Superior temporal gyrus (tissue), 1 donor: ENCODE results near the gene SELL.
"Not testable (repeated sequence)": the region's sequence is repeated elsewhere in the genome, so short reads cannot be mapped to it uniquely, and the experiment has no call there.

Experiments used
- DNase-seq: peaks from one replicate; pipeline ENCODE4 v3.0.0-alpha.2; 2016; ENCODE audit errors: extremely low spot score

Gene SELL

DNA sequence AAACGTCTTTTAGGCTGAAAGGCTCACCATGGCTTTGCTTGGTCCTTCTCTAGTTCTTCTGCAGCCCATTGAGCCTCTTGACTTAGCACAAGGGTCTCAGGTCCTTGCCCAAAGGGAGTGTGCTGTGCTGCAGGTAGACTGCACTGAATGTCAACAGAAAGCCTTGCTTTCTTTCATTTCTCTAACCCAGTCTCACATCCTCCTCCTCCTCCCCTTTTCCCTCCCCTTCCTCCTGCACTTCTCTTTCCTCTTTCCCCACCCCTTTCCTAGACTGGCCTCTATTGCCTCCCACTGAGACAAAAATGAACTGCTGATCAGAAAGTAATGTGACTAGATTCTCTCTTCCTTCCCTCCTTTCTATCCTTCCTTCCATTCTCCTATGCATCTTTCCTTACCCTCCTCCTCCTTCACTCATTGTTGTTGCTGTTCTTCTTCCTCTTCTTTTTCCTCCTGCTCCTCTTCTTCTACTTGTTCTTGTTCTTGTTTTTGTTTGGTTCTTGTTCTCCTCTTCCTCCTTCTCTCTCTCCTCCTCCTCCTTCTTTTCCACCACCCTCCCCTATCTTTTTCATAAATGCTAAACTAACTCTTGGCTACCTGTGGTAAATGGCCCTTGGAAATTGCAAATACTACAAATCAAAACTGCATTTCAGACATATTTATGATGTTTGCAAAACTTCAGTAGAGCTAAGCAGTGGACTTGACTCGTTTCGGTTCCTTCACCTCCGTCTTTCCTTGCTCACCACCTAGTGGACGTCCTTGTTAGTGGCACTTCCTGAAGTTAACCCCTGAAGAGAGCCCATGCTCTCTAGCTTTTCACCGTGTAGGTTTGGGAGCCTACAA lies at the start of gene SELL:
SELL (minus strand) TSS at position 152 of the 840 bp plus-strand sequence; CDS start at position 30, 122 bp downstream.
- DNase-seq: peak; percentile 83

DNA sequence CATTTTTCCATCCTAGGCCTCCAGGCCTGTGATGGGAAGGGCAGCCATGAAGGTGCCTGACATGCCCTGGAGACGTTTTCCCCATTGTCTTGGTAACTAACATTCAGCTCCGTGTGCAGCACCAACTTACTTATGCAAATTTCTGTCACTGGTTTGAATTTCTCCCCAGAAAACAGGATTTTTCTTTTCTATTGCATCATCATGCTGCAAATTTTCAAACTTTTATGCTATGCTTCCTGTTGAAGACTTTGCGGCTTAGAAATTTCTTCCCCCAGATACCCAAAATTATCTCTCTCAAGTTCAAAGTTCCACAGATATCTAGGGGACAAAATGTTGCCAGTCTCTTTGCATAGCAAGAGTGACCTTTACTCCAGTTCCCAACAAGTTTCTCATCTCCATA lies 47.6 kb upstream of the SELL start:
- no peak for DNase-seq

DNA sequence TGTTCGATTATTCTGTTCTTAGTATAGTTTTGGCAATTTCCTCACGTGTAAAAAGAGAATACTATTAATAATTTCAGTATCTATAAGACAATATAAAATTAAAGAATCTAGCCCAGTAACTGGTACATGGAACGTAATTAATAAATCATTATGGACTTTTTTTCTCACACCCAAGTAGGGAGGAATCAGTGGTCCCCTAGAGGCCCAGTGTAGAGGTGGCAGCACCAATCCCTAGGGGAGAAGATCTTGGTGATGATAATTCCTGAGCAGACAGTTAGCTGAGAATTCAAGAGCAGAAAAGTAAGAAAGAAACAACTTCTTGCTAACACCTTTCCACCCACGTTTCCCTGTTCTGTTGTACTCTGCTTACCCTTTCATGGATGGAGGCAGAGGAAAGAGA lies 42.1 kb upstream of the SELL start:
- no peak for DNase-seq

DNA sequence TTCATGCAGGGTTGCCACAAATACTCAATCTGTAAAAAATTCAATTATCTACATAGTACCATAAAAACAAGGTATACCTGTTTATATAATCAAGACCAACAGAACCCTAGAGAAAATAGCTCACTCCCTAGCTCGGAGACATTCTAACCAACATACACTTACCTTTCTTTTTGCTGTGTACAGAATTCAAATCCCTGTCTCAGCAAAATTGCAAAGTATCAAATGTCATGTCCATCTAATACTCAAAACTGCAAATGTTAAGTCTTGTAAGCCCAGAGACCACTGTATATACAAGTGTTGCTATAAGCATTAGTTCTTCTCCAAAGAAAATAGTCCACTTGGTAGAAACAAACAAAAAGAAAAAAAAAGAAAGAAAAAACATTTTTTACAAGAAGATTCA lies 38.6 kb upstream of the SELL start:
- no peak for DNase-seq

DNA sequence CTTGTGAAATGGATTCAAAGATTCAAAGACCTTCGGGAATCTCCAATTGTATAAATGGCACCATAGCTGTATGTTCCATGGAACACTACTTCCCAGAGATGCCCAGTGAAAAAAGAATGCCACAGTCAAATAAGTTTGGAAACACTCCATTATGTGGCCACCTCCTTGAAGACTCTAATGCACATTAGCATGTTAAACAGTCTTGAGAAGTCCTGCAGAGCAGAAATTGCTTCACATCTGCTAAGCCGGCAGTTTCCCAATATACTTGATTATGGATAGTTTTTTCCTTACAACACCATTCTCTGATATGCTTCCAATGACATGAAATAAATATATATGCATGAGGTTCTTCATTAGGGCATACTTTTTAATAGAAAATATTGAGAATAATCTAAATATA lies 35.1 kb upstream of the SELL start:
- no peak for DNase-seq

DNA sequence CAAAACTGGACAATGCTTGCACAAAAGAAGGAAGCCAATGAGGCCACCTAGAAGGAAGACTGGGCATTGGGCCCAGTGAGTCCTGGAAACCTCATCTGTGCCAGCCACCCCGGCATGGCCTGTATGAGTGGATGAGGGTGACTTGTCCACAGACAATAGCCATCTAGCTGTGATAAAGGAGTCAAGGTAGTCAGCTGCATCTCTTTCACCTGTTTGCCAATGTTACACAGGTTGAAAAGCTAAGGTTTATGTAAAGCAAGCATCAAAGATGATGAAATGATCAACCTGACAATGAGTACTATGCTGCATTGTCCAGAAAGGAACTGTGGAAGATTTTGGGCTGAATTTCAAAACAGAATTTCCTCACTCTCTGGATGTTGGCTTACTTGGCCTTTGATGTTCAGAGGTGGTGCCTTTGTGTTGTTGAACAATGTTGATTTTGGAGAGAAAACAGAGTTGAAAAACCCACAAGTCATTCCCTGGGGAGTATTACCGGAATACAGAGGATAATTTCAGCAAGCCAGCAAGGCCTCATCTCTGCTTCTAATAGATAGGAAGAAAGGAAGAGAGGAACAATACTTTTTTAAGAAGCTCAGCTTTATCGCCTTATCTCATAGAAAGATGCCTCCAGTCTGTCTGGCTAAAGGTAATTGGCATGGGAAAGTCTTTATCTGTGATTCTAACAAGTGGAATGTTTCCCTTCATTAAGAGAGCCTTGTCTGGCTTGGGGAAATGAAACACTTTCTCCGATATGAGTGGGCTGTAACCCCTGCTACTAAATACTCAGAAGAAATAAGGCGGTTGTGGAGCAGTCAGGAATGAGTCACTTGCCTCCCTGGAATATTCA lies 33.8 kb upstream of the SELL start:
- no peak for DNase-seq

DNA sequence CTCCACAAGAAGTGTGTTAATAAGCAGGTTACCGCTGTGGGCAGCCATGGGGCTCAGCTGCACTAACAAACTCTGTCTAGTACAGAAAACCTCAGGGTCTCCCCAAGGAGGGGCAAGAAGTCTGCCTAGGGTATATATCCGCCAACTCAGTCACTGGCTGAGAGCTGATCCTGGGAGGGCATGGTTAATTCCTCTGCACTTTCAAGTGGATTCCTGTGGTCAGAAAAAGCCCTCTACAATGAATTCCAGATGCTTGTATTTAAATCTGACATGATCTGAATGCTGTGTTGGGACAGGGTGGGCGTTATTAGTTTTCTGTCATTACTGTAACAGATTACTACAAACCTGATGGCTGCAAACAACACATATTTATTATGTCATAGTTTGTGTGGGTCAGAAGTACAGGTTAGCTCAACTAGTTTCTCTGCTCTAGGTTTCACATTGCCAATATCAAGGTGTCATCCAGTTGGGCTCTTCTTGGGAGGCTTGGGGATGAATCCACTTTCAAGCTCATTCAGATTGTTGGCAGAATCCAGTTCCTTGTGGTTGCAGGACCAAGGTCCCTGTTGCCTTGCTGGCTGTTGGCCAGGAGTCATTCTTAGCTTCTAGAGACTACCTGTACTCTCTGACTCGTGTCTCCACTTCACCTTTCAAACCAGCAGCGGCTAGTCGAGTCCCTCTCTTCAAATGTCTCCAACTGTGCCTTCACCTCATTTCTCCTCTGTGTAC lies 30.4 kb upstream of the SELL start:
- no peak for DNase-seq

DNA sequence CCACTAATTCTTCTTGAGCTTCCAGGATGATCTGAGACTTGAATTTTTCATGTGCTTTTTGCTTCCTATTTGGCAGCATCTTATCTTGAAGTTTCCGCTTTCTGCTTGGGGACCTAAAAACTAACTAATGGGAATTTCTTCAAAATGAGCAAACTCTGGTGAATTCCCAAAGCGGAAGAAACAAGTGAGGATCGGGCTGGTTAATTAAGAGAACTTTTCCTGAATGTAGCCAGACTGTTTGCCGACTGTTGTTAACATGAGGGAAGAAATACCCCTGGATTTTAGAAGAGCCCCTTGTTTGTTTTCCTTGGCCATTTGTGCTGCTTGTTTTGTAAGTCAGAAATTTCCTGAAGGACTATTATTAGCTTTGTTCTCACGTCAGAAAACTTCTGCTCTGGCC lies 28.6 kb upstream of the SELL start:
- DNase-seq: no peak

DNA sequence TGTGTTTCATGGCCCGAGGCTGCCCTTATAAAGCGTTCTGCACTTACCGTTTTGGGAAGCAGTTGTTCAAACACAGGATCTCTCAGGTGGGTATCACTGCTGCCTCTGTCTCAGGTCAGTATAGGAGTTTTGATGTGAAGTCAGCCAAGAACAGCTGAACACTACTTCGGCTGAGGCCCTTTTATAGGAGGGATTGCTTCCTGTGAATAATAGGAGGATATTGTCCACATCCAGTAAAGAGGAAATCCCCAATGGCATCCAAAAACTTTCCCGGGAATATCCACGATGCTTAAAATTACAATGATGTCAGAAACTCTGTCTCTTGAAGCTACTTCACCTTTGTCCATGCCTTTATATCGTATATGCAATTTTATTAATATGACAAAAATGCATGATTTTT lies 22.5 kb upstream of the SELL start, which contains the start of gene SELE:
SELE (minus strand) TSS at position 156 of the 400 bp plus-strand sequence. CDS start 467 bp downstream, outside the sequence.
- DNase-seq: no peak

DNA sequence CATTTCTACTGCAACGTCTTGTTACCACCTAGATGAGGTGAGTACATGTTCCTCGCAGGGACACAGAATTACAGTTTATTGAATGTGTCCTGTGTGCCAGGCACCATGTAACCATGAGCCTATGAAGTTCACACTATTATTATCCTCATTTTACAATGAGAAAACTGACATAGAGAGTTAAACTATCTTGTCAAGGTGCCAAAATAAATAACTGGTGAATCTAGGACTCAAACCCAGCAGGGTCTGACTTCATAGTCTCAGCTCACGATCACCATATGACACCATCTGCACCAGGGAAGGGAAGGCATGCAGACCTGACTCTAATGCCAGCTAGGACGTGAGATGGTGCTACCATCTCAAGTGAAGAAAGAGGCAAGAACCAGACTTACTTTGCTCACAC lies 20.0 kb upstream of the SELL start:
- no peak for DNase-seq

DNA sequence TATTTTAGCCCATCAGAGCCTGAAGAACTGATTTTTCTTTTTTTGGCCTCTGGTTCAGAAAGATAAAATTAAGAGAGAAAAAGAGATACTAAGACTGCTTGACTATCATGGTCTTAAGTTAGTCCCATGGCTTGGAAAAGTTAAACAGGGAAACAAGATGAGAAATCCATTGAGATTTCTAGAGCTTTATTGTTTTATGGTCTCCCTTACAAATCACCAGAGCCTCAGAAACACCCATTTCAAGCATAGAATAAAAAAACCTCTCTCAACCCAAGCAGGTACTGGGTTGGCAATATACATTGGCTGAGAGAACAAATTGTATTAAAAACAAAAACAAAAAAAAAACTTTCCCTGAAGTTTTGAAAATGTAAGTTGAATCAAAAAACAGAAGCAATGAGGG lies 18.6 kb upstream of the SELL start:
- DNase-seq: no peak

DNA sequence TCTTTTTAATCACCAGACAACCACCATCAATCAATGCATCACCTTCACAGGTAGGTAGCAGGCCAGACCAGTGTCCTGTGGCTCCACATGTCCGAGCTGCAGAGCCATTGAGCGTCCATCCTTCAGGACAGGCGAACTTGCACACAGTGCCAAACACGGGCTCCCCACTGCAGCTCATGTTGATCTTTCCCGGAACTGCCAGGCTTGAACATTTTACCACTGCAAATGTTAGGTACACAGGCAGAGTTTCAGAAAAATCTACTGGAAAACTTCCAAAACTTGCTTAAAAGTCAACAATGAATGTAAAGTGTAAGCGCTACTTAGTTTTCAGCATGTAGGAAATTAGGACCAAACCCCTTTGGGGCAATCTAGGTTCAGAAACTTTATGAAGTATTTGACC lies 15.9 kb upstream of the SELL start:
- no peak for DNase-seq

DNA sequence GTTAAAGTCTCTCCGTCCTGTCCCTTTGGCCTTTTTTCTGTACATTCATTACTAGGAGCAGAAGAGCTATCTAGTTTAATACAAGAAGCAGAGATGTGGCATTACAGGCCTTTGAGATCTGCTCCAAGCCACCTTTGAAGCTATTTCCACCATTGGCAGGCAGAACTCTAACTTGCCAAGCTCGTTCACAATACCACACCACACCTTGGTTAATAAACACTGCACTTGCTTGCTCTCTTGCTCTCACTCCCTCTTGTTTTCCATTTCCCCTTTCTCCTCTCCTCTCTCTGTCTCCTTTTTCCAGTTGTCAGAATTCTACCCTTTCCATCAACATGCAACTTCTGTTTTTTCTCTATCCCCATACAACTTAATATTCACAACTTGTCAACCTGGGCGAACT lies 15.4 kb upstream of the SELL start:
- DNase-seq: no peak

DNA sequence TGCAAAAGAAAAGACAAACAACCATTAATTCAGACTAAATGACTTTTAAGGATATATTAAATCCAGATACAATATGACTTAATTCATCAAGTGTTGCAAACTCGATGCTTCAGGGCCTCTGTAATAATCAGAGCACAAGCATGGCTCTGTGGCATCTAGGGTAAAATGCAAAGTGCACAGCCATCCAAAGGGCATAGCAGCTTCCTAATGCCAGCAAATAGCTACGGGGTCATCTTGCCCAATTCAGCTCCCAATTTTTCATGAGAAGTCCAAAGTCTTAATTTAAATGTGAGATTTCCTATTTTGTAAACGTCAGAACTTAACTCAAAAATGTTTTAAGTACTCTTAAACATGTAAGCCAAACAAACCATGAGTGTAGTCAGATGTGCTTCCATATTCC lies 14.5 kb upstream of the SELL start:
- no peak for DNase-seq

DNA sequence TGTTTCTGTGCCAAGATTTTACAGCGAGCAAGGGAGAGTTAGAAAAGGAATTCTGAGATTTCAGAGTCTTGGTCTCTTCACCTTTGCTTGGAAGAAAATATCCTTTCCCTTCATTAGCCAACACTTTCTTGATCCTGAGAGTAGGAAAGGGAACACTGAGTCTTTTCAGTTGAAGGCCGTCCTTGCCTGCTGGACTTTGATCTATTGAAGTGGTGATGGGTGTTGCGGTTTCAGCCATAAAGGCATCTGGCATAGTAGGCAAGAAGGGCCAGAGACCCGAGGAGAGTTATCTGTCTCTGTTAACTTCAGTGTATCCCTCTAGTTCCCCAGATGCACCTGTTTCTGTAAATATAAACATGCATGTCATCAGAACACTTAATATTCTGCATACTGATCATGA lies 12.7 kb upstream of the SELL start:
- DNase-seq: no peak

DNA sequence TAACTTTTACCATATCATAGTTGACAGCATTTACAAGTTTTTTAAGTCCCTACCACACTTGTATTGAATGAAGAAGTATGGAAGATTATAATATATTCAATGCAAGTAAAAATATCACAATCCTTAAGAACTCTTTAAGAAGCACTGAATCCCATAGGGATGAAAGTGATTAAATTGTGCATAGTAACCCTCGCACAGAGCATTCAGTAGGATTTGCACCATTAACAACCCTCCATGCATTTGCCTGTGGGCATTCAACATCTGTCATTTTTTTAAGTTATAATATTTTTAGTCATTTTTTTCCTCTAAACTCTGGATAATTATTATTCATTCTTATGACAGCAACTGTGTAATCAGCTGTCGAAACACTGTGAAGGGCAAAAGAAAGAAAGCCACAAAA lies 12.3 kb upstream of the SELL start:
- no peak for DNase-seq

DNA sequence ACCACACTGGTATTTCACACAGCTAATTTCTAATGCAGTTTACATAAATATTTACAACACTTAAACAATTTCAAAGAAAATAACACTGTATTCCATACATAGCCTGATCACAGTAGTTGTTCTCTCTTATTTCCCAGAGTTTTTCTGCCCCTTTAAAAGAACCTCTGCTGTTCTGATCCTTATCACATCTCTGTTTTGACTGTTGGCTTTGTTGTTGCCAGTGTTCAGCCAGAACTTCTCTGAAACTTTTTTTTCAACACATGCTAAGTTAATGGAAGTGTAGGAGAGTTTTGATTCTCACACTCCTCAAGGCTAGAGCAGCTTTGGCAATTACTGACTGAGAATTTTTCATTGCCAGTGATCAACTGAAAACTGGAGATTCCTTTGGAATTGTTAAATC lies 11.4 kb upstream of the SELL start:
- DNase-seq: no peak

DNA sequence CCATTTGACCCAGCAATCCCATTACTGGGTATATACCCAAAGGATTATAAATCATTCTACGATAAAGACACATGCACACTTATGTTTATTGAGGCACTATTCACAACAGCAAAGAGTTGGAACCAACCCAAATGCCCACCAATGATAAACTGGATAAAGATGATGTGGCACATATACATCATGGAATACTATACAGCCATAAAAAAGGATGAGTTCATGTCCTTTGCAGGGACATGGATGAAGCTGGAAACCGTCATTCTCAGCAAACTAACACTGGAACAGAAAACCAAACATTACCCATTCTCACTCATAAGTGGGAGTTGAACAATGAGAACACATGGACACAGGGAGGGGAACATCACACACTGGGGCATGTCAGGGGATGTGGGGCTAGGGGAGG lies 3.7 kb upstream of the SELL start:
- DNase-seq: not testable (repeated sequence)

DNA sequence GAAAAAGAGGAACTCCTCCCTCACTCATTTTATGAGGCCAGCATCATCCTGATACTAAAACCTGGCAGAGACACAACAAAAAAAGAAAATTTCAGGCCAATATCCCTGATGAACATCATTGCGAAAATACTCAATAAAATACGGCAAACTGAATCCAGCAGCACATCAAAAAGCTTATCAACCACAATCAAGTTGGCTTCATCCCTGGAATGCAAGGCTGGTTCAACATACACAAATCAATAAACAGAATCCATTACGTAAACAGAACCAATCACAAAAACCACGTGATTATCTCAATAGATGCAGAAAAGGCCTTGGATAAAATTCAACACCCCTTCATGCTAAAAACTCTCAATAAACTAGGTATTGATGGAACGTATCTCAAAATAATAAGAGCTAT lies 1.7 kb upstream of the SELL start:
- not testable (repeated sequence) for DNase-seq

DNA sequence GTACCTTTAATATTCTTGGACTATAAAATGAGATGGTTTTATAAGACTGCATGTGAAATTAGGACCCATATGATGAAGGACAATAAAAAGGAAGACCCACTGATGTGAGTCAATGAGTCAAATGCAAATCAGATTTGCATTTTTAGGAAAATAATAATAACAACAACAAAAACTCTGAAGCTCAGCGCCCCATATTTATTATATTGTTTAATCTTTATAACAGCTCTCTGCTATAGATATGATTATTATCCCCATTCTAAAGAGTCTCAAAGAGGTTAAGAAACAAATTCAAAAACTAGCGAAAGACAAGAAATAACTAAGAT lies 850 bp upstream of the SELL start:
- no peak for DNase-seq

DNA sequence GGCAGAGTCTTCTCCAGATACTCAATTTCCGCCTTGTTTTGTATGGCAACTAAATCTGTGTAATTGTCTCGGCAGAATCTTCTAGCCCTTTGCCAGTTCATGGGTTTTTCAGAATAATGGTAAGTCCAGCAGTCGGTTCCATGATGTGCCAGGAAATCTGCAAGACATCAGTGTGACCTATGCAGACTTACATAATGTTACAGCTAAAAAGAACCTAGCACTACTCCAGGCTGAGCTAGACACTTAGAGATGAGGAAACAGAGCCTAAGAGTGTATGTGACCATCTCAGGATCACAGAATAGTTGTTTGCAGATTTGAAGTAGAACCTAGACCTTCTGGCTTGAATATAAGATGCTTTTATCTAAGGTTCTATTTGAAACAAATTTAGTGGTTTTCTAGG lies 2.8 kb downstream of the SELL start:
- DNase-seq: no peak

DNA sequence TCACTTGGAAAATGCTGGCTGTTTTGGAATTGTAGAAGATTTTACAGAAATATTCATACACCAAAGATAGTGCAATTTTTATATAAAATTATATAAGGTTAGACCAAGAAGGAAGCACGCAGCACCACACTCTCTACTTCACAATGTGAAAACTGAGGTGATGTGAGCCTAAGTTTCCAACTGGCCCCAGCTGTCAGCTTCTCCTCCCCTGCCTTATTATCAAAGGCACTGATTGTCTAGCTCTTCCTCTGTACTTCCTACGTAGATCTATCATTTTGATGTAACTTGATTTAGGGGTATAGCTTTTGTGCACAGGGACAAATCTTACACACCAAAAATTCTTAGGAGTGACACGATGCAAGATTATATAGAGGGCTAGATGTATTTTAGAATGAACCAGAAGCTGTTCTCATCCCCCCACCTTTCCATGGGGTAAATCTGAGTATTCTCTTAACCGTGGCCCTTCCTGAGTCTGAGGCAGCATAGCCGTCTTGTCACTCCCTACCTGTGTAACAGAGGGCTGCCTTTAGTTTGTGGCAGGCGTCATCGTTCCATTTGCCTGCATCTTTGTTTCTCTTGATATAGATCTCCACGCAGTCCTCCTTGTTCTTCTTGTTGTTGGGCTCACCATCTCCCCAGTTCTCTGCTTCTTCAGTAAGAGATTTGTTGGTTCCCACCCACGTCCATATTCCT lies 3.4 kb downstream of the SELL start:
- DNase-seq: no peak
